GM12878 (cell line): ENCODE results near the gene PIM2. TPM values are rescaled to one million over a fixed set of nuclear protein-coding genes. Genes with fewer than 3 reads are reported as not detected.
A peak's percentile ranks its signal among the peaks of the same experiment; 100 is the strongest.

Source experiments
- ATAC-seq: fragments of 200-7000 bp; cut with Tn5 transposase; 3 replicates; pipeline ENCODE4 v1.9.1; 2020; ENCODE audit warnings: mild to moderate bottlenecking, moderate library complexity
- BruUV-seq: library from RNA; stranded (reverse); fragments of 400-500 nt; replicated peaks from 2 replicates; lab custom pipeline; 2021; lab: Mats Ljungman, UMichigan
- CTCF ChIA-PET: fragments of 300-600 bp; sonication (Branson Sonifier 250); formaldehyde crosslinking; extraction: SDS; loops from one replicate; lab custom pipeline; 2021; ENCODE audit warnings: inconsistent platforms; lab: Yijun Ruan, JAX
- POLR2A ChIA-PET: fragments of 350-600 bp; formaldehyde crosslinking; extraction: SDS; loops from one replicate; lab custom pipeline; 2021; ENCODE audit warnings: inconsistent platforms; lab: Charles Lee
- RAD21 ChIA-PET: fragments of 300-600 bp; sonication (Branson Sonifier 250); formaldehyde crosslinking; loops from one replicate; lab custom pipeline; 2023; ENCODE audit warnings: antibody characterized with exemption; ENCODE audit not compliant: unreplicated experiment; lab: Charles Lee
- SMC1A ChIA-PET: fragments of 300-600 bp; sonication (Branson Sonifier 250); formaldehyde crosslinking; loops from one replicate; lab custom pipeline; 2023; ENCODE audit not compliant: unreplicated experiment, uncharacterized antibody; lab: Charles Lee
- DNase-seq: peaks from one replicate; pipeline ENCODE4 v3.0.0-alpha.2; 2011; ENCODE audit warnings: low read depth, low spot score
- FAIRE-seq: peaks from 3 replicates; lab custom pipeline; 2011; peaks lifted over from hg19 to GRCh38; lab: Jason Lieb, UNC
- H2AFZ ChIP-seq: 2 replicates; pipeline ENCODE4 v1.6.0; 2011; ENCODE audit warnings: low read depth, low read length, control low read depth; ENCODE audit not compliant: control insufficient read depth
- H3K27ac ChIP-seq: 2 replicates; pipeline ENCODE4 v1.5.1; 2011; ENCODE audit warnings: control low read depth; ENCODE audit not compliant: control insufficient read depth, insufficient read depth
- H3K27me3 ChIP-seq, 2 experiments: replicated peaks in 1 of 2; 2 replicates each; pipeline versions ENCODE4 v1.6.0 to v1.6.1; 2011; ENCODE audit warnings: low read length in 1 of 2; ENCODE audit not compliant: control insufficient read depth in 2 of 2, insufficient read depth in 2 of 2
- H3K36me3 ChIP-seq, 2 experiments: 2 replicates each; pipeline ENCODE4 v1.5.1; 2011; ENCODE audit warnings: low read length in 1 of 2; ENCODE audit not compliant: control insufficient read depth in 2 of 2, insufficient read depth in 2 of 2
- H3K4me1 ChIP-seq: 2 replicates; pipeline ENCODE4 v1.6.1; 2011; ENCODE audit warnings: mild to moderate bottlenecking, low read length, moderate library complexity, mixed read lengths; ENCODE audit not compliant: control insufficient read depth, insufficient read depth
- H3K4me2 ChIP-seq: 2 replicates; pipeline ENCODE4 v1.6.0; 2011; ENCODE audit warnings: control low read depth; ENCODE audit not compliant: control insufficient read depth, insufficient read depth
- H3K4me3 ChIP-seq: fragments of 200-600 bp; sonication (generic); 2 replicates; pipeline ENCODE4 v1.5.1; 2016
- H3K79me2 ChIP-seq: 2 replicates; pipeline ENCODE4 v1.6.0; 2011; ENCODE audit warnings: low read length; ENCODE audit not compliant: control insufficient read depth, insufficient read depth
- H3K9ac ChIP-seq: 2 replicates; pipeline ENCODE4 v1.8.0; 2011; ENCODE audit warnings: low read length, control low read depth, mixed read lengths; ENCODE audit not compliant: control insufficient read depth, insufficient read depth
- H3K9me3 ChIP-seq: replicated peaks from 3 replicates; pipeline ENCODE4 v1.5.1; 2011; ENCODE audit warnings: mild to moderate bottlenecking, low read length; ENCODE audit not compliant: control insufficient read depth, insufficient read depth
- H4K20me1 ChIP-seq: 2 replicates; pipeline ENCODE4 v1.6.0; 2011; ENCODE audit not compliant: control insufficient read depth, insufficient read depth
- BMI1 ChIP-seq: fragments of 450-650 bp; IDR thresholded peaks from 2 replicates; pipeline ENCODE4 v1.6.1; 2016; ENCODE audit warnings: mild to moderate bottlenecking, moderate library complexity, borderline replicate concordance
- EP300 ChIP-seq, 2 experiments: fragments of 150-350 bp in 1 of 2; IDR thresholded peaks; 2 replicates each; pipeline ENCODE4 v1.6.1; 2011 to 2012; ENCODE audit warnings: low read depth in 2 of 2, low read length in 2 of 2, borderline replicate concordance in 1 of 2, improper control_type of control experiment in 1 of 2, inconsistent platforms in 1 of 2; ENCODE audit not compliant: control insufficient read depth in 1 of 2
- IKZF1 ChIP-seq: fragments of 450-650 bp; conservative IDR thresholded peaks from 2 replicates; pipeline ENCODE4 v1.6.1; 2017; ENCODE audit warnings: antibody characterized with exemption, mild to moderate bottlenecking
- IKZF2 ChIP-seq, 2 experiments: fragments of 450-650 bp; IDR thresholded peaks; 2 replicates each; pipeline ENCODE4 v1.6.1; 2017; ENCODE audit warnings: mild to moderate bottlenecking in 2 of 2, moderate library complexity in 2 of 2
- MLLT1 ChIP-seq: fragments of 450-650 bp; IDR thresholded peaks from 2 replicates; pipeline ENCODE4 v1.6.1; 2016; ENCODE audit warnings: mild to moderate bottlenecking
- RAD21 ChIP-seq: IDR thresholded peaks from 2 replicates; pipeline ENCODE4 v1.6.1; 2011; ENCODE audit warnings: mild to moderate bottlenecking, low read depth, low read length, moderate library complexity; ENCODE audit not compliant: insufficient read depth
- RBBP5 ChIP-seq: fragments of 200-600 bp; sonication (generic); conservative IDR thresholded peaks from 2 replicates; pipeline ENCODE4 v1.6.1; 2016
- SMC3 ChIP-seq: IDR thresholded peaks from 2 replicates; pipeline ENCODE4 v1.6.1; 2011; ENCODE audit warnings: low read length, improper control_type of control experiment, borderline replicate concordance
- YY1 ChIP-seq: IDR thresholded peaks from 2 replicates; pipeline ENCODE4 v1.6.1; 2011; ENCODE audit warnings: low read depth, mild to moderate bottlenecking, low read length
- WGBS: methylation state at CpG from one replicate; pipeline ENCODE4 v1.1.6; 2016; ENCODE audit warnings: low lambda C conversion rate; ENCODE audit not compliant: insufficient replicate concordance, insufficient coverage; ENCODE audit errors: missing lambda C conversion rate; 5-methylcytosine and 5-hydroxymethylcytosine counted together
- in situ Hi-C: fragments of 300-500 bp; cut with MboI; formaldehyde crosslinking; loops from 9 replicates; pipeline ENCODE4 v1.14.3; 2018; ENCODE audit warnings: mixed read lengths
- intact Hi-C: fragments of 100-400 bp; cut with micrococcal nuclease; formaldehyde crosslinking; loops from one replicate; pipeline ENCODE4 v1.14.2; 2022; ENCODE audit not compliant: unreplicated experiment
- polyA plus RNA-seq, 11 experiments: library from polyadenylated mRNA; depleted of rRNA in 4 of 11; unstranded in 6 of 11; stranded (reverse) in 5 of 11; fragments of >200 nt; fragmentation: Nextera tagmentation in 4 of 11; fragmentation: Illumina TruSeq in 1 of 11; extraction: Ambion mirVana in 4 of 11; extraction: Trizol in 1 of 11; gene quantifications; 1 replicate in 1 of 11; 2 replicates in 10 of 11; pipeline versions ENCODE4 v1.2.1 to v1.2.3, GENCODE V29; 2011 to 2016; ENCODE audit warnings: inconsistent platforms in 2 of 11, missing spikeins in 2 of 11, low read depth in 1 of 11
- total RNA-seq, 4 experiments: library from RNA; depleted of rRNA in 3 of 4; stranded (reverse); fragments of >200 nt in 3 of 4; fragmentation: Illumina TruSeq in 1 of 4; extraction: Trizol in 1 of 4; gene quantifications; 2 replicates each; pipeline versions ENCODE4 v1.2.1 to v1.2.3, GENCODE V29; 2013 to 2021
- TF ChIP-seq, protein P1 (sequence below), 3 experiments: IDR thresholded peaks in 2 of 3; conservative IDR thresholded peaks in 1 of 3; 2 replicates each; pipeline ENCODE4 v1.5.1; 2011; ENCODE audit warnings: low read depth in 3 of 3, low read length in 3 of 3, mild to moderate bottlenecking in 3 of 3, control low read depth in 2 of 3, moderate library complexity in 2 of 3, inconsistent platforms in 1 of 3, mixed read lengths in 1 of 3; ENCODE audit not compliant: control insufficient read depth in 2 of 3, insufficient read depth in 1 of 3; ENCODE audit errors: extremely low read depth in 1 of 3
- TF ChIP-seq, protein P2 (sequence below): fragments of 450-650 bp; IDR thresholded peaks from 2 replicates; pipeline ENCODE4 v1.6.1; 2017; ENCODE audit warnings: mild to moderate bottlenecking, moderate library complexity

PIM2 gene
- total and polyA plus RNA-seq, 10 of the 15 experiments (the other 5 are each of a cell fraction or from before 2014, with no cell fraction given) = 19.2 to 96.8 (median 32.3) TPM

- TF ChIP-seq EP300 (IDR thresholded peaks at IDR 0.05; ENCODE audit: borderline replicate concordance in 1 of 2, control insufficient read depth in 1 of 2, low read depth in 2 of 2, low read length in 2 of 2) = no peak
Measured at GRCh38 chrX:48948589-48948988, 29.8 kb upstream of the PIM2 start (continued).

GRCh38 chrX:48945517-48946348, 26.9 kb upstream of the PIM2 start:
- no TSS peak for BruUV-seq
- Histone ChIP-seq H3K79me2 (peaks cover 22% of the 10 kb centered on the region), H3K27me3 (no peaks in the 10 kb centered on the region), H3K4me3 (no peak overlapping the region), H3K4me2 (0 out of 2 replicates have a peak overlapping the region, but pooled peaks have one; percentile 22), H4K20me1 (no peaks in the 10 kb centered on the region), H2AFZ (no peak overlapping the region), H3K4me1 (peaks cover 13% of the 10 kb centered on the region), H3K27ac (no peak overlapping the region), H3K9ac (no peak overlapping the region), H3K36me3 (peaks cover 0 to 14% of the 10 kb centered on the region in 2 experiments; a peak in 3 of 4 replicates), H3K9me3 (no peaks in the 10 kb centered on the region)
- WGBS = 46% methylated on average over 8 of the region's 8 CpGs
- DNase-seq (no peak), ATAC-seq (peak; percentile 82), FAIRE-seq (peak; percentile 18)
- ChIA-PET CTCF (interaction anchor here (0.6 to 2.6 kb wide), 19 partner anchors 8 to 300 kb away, joined by 3 to 17 read pairs (median 4); partner anchors contain the start of genes PQBP1 and TIMM17B), RAD21 (interaction anchor here (0.6 to 1.4 kb wide), 6 partner anchors 10 to 297 kb away, joined by 3 to 6 read pairs (median 5); partner anchors contain the start of gene PQBP1), POLR2A (interaction anchor here (1.2 to 1.5 kb wide), 4 partner anchors 9 to 54 kb away, joined by 3 to 5 read pairs (median 4); no protein-coding TSS in a partner anchor), SMC1A (interaction anchor here (0.5 to 1.9 kb wide), 14 partner anchors 9 to 904 kb away, joined by 3 to 8 read pairs (median 4); partner anchors contain the start of genes HDAC6, PQBP1 and TIMM17B)
- intact Hi-C loops = loop anchor here (5.0 to 10.0 kb wide), 3 partner anchors 33 to 1753 kb away; partner anchors contain the start of genes SLC35A2 and UBA1
- in situ Hi-C loops = loop anchor here (25.0 kb wide), 1 partner anchor 1733 kb away; the partner anchor contains the start of gene CDK16
- TF ChIP-seq BMI1 (no peak), RAD21 (peak; percentile 94), RBBP5 (no peak), YY1 (0 out of 2 replicates have a peak, but pooled peaks have one; percentile 62), MLLT1 (0 out of 2 replicates have a peak, but pooled peaks have one; percentile 28), IKZF2 (IDR thresholded peaks at IDR 0.05) (peak; percentile 17 to 20; a peak in 2 of 4 replicates), SMC3 (peak; percentile 90), IKZF1 (peak; percentile 19; the same call in 1 of the 2 replicates)
- TF ChIP-seq, protein P1, sequence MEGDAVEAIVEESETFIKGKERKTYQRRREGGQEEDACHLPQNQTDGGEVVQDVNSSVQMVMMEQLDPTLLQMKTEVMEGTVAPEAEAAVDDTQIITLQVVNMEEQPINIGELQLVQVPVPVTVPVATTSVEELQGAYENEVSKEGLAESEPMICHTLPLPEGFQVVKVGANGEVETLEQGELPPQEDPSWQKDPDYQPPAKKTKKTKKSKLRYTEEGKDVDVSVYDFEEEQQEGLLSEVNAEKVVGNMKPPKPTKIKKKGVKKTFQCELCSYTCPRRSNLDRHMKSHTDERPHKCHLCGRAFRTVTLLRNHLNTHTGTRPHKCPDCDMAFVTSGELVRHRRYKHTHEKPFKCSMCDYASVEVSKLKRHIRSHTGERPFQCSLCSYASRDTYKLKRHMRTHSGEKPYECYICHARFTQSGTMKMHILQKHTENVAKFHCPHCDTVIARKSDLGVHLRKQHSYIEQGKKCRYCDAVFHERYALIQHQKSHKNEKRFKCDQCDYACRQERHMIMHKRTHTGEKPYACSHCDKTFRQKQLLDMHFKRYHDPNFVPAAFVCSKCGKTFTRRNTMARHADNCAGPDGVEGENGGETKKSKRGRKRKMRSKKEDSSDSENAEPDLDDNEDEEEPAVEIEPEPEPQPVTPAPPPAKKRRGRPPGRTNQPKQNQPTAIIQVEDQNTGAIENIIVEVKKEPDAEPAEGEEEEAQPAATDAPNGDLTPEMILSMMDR (IDR thresholded peaks at IDR 0.05 in 2 of 3, conservative IDR thresholded peaks at IDR 0.05 in 1 of 3; ENCODE audit: control insufficient read depth in 2 of 3, extremely low read depth in 1 of 3, insufficient read depth in 1 of 3, low read depth in 3 of 3, low read length in 3 of 3) = peak; percentile 88 to 93 (median 91)
- TF ChIP-seq, protein P2, sequence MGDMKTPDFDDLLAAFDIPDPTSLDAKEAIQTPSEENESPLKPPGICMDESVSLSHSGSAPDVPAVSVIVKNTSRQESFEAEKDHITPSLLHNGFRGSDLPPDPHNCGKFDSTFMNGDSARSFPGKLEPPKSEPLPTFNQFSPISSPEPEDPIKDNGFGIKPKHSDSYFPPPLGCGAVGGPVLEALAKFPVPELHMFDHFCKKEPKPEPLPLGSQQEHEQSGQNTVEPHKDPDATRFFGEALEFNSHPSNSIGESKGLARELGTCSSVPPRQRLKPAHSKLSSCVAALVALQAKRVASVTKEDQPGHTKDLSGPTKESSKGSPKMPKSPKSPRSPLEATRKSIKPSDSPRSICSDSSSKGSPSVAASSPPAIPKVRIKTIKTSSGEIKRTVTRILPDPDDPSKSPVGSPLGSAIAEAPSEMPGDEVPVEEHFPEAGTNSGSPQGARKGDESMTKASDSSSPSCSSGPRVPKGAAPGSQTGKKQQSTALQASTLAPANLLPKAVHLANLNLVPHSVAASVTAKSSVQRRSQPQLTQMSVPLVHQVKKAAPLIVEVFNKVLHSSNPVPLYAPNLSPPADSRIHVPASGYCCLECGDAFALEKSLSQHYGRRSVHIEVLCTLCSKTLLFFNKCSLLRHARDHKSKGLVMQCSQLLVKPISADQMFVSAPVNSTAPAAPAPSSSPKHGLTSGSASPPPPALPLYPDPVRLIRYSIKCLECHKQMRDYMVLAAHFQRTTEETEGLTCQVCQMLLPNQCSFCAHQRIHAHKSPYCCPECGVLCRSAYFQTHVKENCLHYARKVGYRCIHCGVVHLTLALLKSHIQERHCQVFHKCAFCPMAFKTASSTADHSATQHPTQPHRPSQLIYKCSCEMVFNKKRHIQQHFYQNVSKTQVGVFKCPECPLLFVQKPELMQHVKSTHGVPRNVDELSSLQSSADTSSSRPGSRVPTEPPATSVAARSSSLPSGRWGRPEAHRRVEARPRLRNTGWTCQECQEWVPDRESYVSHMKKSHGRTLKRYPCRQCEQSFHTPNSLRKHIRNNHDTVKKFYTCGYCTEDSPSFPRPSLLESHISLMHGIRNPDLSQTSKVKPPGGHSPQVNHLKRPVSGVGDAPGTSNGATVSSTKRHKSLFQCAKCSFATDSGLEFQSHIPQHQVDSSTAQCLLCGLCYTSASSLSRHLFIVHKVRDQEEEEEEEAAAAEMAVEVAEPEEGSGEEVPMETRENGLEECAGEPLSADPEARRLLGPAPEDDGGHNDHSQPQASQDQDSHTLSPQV = peak; percentile 35; the same call in 1 of the 2 replicates
- TF ChIP-seq, all 136 proteins: peak for 8
